HG02571 (cell line): Measurements from ENCODE around the gene CAMSAP1.

ENCODE experiments used
- ATAC-seq: cut with Tn5 transposase; IDR thresholded peaks from one replicate; pipeline ENCODE4 v1.9.1; 2021; ENCODE audit warnings: mild to moderate bottlenecking, moderate library complexity; ENCODE audit not compliant: unreplicated experiment

CAMSAP1 gene

DNA sequence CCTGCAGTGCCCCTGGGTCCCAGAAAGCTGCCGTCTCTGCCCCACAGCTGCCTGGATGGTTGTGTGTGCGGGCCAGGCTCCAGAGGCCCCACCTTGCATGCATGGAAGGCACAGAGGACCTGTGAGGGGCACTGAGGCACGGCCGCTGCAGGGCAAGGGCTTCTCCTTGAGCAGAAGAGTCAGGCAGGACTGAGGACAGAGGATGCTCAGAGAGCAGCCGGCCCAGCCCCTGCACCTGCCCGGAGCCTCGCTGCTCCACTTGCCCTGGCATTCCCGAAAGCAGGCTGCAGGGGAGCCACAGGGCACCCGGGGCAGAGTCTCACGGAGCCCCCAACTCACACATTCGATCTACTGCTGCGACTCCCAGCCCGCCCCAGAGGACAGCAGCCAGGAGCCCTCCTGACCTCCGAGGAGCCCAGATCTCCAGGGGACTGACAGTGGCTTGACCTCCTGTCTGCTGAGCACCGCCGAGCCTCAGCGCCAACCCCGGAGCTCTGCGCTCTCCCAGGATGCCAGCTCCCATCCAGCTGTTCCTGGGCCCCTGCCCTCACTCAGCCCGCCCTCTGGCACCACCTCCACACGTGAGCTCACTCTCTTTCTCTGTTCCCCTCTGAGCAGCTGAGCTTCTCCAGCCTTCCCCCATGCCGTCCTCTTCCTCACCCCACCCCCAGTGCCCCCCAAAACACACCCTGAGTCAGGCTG lies 110.4 kb downstream of the CAMSAP1 start:
- no peak for ATAC-seq

DNA sequence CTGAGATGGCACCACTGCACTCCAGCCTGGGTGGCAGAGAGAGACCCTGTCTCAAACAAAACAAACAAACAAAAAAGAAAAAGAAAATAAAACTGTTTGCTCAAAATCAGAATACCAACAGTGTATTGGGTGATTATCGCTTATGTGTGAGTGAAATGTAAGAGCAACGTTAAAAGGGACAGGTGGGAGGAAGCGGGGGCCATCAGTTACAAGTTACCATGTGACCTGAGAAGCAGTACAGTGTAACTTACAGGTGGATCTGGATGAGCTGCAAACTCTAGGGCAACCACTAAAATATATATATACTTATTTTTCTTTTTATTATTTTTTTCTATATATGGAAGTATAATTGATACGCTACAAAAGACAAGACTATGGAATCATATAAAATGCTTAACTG lies 112.0 kb downstream of the CAMSAP1 start:
- no peak for ATAC-seq

- no peak for ATAC-seq
These were observed 112.9 kb downstream of the CAMSAP1 start for GRCh38 chr9:135794361-135794885.

GRCh38 chr9:135794057-135794335 lies 113.3 kb downstream of the CAMSAP1 start:
- no peak for ATAC-seq

GRCh38 chr9:135793221-135794056 lies 113.9 kb downstream of the CAMSAP1 start:
- no peak for ATAC-seq

DNA sequence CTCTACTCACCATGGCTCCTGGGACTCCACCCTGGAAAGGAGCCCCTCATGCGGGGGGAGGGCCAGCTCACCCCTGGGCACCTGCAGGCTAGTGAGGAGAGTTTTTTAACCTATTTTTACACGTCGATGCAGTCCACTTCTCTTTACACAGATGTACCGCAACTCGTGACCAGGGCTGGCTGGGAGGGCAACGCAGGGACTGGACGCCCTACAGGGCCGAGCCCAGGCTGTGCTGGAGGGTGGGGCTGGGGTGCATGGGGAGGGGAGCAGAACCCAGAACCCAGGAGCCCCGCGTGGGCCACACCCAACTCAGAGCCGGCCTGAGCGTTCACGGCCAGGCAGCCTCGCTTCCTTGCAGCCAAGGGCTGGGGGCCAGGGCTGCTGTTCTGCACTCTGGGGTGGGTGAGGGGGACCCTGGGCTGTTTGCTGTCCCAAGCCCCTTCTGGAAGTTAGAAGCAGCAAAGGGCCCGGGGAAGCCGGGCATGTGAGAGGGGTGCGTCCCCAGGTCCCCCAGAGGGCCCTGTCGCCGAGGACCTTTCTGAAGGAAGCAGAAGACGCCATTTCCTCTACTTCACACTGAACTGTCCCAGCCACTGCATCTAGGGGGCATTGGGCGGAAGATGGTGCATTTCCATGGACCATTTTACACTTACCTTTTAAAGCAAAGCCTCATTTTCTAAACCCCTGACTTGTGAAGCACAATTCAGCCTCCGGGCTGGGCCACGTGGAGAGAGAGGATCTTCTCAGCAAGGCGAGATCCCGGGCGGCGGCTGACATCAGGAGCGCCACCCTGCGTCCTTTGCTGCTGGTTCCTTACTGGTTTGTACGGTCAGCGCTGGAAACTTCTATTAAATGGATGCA lies 114.8 kb downstream of the CAMSAP1 start:
- ATAC-seq: no peak

DNA sequence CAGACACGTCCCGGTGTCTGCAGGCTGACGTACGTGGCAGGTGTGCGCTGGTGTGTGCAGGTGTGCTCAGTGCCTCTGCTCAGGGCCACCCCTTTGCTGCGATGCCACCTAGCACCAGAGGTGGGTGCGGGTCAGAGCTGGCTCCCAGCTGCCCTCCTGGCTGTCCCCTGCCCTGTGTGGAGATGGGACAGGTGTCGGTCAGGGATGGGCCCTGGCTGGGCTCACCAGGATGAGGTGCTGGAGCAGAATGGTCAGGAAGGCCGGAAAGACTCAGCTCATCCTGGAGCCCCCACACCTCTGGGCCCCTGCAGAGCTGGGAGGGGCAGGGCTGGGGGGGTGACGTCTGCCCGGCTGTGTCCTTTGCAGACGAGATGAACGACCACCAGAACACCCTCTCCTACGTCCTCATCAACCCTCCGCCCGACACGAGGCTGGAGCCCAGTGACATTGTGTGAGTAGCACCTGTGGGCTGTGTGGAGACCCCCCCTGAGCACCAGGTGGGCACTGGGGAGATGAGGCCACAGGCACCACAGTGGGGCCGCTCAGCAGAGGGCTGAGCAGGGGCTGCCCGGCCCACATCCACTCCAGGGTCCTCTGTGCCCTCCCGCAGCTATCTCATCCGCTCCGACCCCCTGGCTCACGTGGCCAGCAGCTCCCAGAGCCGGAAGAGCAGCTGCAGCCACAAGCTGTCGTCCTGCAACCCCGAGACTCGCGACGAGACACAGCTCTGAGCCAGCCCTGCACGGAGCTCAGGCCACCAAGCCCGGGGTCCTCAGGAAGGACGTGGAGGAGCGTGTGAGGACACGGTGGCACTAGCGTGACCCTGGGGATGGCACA lies 115.7 kb downstream of the CAMSAP1 start:
- ATAC-seq: no peak

DNA sequence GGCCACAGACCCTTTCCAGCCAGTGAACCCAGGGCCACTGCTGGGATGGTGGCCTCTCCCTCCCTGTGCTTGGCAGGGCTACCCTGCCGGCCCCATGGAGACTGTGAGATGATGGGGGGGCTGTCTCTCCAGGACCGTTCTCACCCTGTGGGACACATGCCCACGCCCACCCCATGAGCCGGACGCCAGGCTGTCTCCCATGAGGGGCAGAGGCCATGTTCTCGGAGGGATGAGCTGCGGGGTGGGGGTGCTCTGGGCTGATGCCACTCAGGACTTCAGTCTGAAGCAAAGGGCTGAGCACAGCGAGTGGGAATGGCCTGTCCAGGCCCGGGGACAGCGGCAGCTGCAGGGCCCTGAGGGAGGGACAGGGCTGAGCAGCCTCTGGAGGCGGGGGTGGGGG lies 116.5 kb downstream of the CAMSAP1 start:
- no peak for ATAC-seq

DNA sequence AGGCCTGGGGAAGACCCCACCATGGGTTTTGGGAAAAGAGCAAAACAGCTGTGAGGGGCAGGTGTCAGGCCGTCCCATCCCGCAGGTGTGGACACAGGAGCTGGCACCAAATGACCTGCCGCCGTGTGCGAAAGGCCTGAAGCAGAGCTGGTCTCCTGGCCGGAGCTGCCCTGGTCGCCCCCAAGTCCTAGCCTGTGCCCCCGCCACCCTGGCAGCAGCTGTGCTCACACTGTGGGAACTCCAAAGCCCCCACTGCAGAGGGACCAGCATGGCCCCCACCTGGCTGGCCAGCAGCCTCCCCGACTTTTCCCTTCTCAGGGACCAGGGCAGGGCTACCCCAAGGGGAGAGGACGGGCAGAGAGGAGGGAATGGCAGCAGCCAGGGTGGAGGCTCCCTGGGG lies 117.0 kb downstream of the CAMSAP1 start:
- ATAC-seq: no peak

GRCh38 chr9:135789838-135790291 lies 117.5 kb downstream of the CAMSAP1 start:
- no peak for ATAC-seq

DNA sequence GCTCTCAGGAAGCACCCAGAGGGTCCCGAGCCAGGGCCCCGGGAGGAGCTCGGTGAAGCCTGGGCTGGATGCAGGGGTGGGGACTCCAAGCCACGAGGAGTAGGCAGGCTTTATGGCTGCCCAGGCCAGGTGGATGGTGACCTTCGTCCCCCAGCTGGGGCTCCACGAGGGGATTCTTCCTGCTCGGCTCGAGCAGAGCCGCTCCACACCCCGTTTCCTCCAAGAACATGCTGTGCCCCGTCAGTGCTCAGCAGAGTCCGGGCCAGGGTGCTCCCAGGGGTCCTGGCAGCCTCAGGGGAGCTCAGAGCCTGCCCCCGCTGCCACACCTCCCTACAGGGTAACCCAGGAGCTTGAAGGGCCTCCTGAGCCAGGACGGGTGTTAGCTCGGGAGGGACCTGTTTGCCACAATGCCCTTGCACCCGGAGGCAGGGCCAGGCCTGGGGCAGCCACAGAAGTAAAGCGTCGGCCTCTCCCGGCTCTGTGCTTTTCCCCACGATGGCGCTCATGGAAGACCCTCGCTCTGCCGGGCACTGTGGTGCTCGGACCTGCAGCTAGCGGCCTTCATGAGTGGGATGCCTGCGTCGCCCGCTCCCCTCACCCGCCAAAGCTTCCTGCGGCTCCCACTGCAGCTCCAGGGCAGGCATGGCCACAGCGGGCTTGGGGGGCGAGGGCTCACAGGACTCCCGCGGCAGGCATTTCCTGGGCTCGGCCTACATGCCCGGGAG lies 118.6 kb downstream of the CAMSAP1 start:
- ATAC-seq: no peak

DNA sequence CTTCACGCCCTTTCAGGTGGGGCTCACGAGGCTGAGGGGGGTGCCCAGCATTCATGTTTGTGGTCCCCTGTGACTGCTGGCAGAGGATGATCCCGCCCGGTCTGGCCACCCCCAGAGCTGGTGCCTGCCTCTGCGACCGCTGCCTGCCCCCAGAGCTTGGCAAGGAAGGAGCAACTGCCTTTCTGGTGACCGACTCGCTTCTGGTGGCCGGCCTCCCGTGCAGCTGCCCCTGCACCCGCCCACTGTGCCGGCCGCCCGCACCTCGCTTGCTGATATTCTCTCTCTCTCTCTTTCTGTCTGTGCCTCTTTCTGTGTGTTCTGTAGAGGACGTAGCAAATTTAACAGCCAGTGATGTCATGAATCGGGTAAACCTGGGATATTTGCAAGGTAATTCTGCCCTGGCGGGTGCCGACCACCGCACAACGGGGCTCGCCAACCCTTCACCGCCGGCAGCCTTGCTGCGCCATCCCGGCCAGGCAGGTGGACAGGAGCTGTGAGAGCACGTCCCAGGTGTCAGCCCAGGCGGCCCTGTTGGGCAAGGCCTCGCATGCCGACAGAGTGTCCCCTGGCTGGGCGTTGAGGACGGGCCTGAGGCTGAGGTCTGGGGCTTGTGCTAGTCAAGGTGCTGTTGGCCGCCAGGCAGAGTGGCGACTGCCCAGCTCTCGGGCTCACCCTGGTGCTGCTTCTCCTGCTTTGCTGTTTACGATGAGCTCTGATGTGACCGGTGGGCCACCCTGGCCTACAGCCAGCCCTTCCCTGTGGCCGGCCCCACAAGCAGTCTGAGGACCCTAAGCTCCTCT lies 119.4 kb downstream of the CAMSAP1 start:
- ATAC-seq: no peak

GRCh38 chr9:135787317-135787716 lies 120.0 kb downstream of the CAMSAP1 start:
- ATAC-seq: no peak

DNA sequence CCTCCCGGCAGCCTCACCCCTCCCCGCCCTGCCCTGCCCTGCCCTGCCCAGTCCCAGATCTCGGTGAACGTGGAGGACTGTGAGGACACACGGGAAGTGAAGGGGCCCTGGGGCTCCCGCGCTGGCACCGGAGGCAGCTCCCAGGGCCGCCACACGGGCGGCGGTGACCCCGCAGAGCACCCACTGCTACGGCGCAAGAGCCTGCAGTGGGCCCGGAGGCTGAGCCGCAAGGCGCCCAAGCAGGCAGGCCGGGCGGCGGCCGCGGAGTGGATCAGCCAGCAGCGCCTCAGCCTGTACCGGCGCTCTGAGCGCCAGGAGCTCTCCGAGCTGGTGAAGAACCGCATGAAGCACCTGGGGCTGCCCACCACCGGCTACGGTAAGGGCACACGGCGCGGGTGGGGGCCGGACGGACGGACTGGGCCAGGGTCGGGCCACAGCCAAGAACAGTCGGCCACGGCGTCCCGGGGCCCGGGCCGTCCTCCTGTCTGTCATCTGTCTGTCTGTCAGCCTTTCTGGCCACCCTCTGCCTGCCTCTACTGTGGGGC lies 121.1 kb downstream of the CAMSAP1 start:
- no peak for ATAC-seq

DNA sequence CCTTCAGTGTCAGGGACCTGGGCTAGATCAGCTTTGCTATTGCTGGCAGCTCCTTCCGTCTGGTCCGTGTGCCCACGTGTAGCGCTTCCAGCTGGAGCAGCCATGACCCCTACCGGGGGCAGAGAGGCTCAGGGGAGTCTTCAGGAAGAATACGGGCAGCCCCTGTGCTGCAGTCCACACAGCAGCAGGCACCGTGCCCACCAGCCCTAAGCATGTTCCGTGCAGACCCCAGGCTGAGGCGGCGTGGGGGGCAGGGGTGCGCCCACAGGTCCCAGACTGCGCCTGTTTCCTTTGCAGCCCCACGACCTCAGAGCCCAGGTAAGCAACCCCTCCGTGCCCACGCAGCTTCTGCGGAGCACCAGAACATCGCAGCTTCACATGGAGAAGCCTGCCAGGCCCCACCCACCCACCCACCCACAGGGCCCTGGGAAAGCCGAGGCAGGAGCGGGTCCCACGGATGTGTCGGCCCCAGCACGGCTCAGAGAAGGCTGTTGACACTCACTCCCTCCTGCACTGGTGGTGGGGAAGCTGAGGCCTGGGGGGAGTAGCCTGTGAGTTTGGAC lies 122.3 kb downstream of the CAMSAP1 start:
- ATAC-seq: no peak

GRCh38 chr9:135783540-135784245 lies 123.7 kb downstream of the CAMSAP1 start:
- no peak for ATAC-seq

DNA sequence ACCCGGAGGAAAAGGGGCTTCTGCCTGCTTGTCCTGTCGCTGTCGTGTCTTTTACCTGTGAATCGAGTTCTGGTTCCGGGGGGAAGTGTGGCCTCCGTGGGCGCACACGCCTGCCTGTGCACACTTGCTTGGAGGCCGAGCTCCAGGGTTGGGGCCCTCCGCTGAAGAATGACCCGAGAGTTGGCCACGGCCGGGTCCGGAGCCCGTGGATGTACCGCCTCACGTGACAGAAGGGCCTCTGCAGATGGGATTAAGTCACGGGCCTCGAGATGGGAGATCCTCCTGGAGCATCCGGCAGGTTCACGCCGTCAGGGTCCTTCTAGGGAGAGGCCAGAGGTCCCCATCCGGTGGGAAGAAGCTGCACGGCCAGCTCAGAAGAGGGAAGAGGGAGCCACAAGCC lies 124.4 kb downstream of the CAMSAP1 start:
- no peak for ATAC-seq

GRCh38 chr9:135780626-135781025 lies 126.7 kb downstream of the CAMSAP1 start:
- no peak for ATAC-seq
